ENCODE measurements around the gene FXYD5.

DNA sequence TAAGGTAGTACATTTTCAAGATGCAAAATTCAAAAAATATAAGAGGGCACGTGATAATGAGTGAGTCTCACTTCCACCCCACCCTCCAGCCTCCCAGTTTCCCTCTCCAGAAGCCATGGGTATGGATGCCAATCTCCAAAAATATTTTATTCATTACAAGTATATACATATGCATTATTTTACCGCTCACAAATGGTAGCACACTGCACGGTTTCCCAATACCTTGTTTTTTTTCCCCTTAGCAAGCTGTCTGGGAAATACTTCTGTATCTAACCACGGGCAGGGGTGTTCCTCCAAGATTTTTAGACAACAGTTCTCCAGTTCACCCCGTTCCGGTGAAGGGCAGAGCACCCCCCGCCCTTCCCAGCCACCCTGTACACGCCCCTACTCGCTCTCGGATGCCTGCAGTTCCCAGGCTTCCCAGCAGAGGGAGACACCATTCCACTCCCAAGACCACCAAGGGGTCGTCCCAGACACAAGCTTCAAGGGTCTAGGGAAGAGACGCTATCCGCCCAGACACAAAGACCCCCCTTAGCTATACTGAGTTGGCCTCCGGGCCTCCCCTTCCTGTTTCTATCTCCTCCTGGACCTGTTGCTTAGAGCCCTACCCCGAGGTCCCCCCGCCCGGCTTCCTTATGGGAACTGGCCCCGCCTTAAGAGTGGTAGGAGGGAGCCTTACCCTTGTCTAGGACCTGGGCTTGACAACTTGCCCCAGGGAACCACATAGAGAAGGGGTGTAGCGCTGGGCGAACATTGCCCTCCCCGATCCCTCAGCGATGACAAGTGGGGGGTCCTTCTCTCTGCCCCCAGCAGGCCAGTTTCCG, 40.0 kb upstream of the FXYD5 start:
- no peak for TF ChIP-seq CBX8 (IDR thresholded peaks at IDR 0.05)
- TF ChIP-seq, protein P1, sequence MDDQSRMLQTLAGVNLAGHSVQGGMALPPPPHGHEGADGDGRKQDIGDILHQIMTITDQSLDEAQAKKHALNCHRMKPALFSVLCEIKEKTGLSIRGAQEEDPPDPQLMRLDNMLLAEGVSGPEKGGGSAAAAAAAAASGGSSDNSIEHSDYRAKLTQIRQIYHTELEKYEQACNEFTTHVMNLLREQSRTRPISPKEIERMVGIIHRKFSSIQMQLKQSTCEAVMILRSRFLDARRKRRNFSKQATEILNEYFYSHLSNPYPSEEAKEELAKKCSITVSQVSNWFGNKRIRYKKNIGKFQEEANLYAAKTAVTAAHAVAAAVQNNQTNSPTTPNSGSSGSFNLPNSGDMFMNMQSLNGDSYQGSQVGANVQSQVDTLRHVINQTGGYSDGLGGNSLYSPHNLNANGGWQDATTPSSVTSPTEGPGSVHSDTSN (IDR thresholded peaks at IDR 0.05), result no peak
- TF ChIP-seq CHD2 (IDR thresholded peaks at IDR 0.05; ENCODE audit: low read length, partially characterized antibody), result no peak
- TF ChIP-seq, protein P2, sequence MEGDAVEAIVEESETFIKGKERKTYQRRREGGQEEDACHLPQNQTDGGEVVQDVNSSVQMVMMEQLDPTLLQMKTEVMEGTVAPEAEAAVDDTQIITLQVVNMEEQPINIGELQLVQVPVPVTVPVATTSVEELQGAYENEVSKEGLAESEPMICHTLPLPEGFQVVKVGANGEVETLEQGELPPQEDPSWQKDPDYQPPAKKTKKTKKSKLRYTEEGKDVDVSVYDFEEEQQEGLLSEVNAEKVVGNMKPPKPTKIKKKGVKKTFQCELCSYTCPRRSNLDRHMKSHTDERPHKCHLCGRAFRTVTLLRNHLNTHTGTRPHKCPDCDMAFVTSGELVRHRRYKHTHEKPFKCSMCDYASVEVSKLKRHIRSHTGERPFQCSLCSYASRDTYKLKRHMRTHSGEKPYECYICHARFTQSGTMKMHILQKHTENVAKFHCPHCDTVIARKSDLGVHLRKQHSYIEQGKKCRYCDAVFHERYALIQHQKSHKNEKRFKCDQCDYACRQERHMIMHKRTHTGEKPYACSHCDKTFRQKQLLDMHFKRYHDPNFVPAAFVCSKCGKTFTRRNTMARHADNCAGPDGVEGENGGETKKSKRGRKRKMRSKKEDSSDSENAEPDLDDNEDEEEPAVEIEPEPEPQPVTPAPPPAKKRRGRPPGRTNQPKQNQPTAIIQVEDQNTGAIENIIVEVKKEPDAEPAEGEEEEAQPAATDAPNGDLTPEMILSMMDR (IDR thresholded peaks at IDR 0.05), result peak; percentile 98
- TF ChIP-seq, protein P3, sequence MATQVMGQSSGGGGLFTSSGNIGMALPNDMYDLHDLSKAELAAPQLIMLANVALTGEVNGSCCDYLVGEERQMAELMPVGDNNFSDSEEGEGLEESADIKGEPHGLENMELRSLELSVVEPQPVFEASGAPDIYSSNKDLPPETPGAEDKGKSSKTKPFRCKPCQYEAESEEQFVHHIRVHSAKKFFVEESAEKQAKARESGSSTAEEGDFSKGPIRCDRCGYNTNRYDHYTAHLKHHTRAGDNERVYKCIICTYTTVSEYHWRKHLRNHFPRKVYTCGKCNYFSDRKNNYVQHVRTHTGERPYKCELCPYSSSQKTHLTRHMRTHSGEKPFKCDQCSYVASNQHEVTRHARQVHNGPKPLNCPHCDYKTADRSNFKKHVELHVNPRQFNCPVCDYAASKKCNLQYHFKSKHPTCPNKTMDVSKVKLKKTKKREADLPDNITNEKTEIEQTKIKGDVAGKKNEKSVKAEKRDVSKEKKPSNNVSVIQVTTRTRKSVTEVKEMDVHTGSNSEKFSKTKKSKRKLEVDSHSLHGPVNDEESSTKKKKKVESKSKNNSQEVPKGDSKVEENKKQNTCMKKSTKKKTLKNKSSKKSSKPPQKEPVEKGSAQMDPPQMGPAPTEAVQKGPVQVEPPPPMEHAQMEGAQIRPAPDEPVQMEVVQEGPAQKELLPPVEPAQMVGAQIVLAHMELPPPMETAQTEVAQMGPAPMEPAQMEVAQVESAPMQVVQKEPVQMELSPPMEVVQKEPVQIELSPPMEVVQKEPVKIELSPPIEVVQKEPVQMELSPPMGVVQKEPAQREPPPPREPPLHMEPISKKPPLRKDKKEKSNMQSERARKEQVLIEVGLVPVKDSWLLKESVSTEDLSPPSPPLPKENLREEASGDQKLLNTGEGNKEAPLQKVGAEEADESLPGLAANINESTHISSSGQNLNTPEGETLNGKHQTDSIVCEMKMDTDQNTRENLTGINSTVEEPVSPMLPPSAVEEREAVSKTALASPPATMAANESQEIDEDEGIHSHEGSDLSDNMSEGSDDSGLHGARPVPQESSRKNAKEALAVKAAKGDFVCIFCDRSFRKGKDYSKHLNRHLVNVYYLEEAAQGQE (IDR thresholded peaks at IDR 0.05), result no peak
- no peak for TF ChIP-seq HDAC2 (IDR thresholded peaks at IDR 0.05)
- TF ChIP-seq, protein P4, sequence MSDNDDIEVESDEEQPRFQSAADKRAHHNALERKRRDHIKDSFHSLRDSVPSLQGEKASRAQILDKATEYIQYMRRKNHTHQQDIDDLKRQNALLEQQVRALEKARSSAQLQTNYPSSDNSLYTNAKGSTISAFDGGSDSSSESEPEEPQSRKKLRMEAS (IDR thresholded peaks at IDR 0.05), result no peak
- TF ChIP-seq POLR2A (IDR thresholded peaks at IDR 0.05; ENCODE audit: low read length), result no peak
- peak; percentile 80 for TF ChIP-seq RAD21 (conservative IDR thresholded peaks at IDR 0.05 in 1 of 2, IDR thresholded peaks at IDR 0.05 in 1 of 2)
- TF ChIP-seq RCOR1 (IDR thresholded peaks at IDR 0.05; ENCODE audit: low read depth, low read length), result no peak
- no peak for TF ChIP-seq MAFK (IDR thresholded peaks at IDR 0.05; ENCODE audit: partially characterized antibody)
- no peak for TF ChIP-seq PHF8 (IDR thresholded peaks at IDR 0.05; ENCODE audit: borderline replicate concordance, low read depth)
